EL (cell line): ENCODE measurements around the gene EFCAB8.

Source experiments
- DNase-seq: peaks from one replicate; pipeline ENCODE4 v3.0.0-alpha.2; 2016

Gene EFCAB8, protein sequence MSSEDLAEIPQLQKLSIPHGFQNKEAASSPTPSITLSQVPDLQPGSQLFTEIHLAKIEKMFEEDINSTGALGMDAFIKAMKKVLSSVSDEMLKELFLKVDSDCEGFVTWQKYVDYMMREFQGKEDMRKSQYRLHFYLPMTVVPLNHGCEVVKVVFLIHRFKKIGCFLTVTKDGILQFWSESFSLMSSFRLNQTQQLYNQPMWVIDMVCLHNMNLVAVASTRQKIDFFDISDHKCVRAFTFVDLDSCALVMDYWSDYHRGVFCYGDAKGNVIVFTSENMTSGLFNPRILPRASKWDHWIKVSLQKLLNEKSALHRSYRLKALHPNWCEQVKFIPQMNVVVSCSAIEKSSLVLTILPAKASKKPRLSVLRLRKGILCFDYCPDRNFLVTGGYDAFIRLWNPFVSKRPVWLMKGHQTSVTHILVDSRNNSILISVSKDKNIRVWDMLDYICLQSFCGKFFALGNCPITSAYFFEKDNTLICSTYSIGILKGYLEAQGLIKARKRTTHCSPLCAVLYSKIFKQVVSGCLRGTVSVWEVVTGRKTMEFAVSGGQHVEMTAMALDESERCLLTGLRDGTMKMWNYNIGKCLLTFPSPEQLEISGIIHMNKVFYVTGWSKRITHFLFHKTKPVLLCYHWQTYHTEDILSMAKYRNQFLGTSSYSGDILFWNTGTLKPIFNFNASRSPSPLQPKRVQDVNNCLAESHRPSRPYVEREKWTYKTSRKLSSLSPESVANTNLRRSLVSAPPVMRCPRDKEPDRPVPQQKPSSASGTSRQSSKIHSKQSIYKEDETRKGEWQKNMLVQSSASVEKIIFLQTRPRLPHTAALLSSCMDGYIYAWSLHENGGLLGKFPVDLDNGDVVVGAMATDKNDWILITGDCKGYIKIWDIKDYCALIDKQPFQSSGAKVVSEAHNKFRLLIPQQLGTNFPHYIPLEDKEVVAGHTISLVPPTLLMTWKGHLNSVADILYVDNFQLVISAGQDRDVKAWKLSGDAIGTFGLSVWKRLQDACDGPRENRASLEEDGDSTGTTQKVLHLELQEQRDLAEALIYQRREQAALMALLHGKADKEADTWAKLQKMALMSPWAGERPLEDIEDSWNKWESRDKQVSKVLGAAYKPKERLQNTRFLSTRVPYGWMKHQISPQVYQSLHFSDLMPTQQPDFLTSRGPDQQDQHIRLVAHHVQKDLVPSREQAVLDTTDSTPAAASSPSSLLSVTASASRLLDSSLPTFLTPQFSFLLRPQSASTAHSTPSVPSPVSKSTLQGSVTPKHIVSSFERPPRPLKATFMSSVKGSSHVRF

DNA sequence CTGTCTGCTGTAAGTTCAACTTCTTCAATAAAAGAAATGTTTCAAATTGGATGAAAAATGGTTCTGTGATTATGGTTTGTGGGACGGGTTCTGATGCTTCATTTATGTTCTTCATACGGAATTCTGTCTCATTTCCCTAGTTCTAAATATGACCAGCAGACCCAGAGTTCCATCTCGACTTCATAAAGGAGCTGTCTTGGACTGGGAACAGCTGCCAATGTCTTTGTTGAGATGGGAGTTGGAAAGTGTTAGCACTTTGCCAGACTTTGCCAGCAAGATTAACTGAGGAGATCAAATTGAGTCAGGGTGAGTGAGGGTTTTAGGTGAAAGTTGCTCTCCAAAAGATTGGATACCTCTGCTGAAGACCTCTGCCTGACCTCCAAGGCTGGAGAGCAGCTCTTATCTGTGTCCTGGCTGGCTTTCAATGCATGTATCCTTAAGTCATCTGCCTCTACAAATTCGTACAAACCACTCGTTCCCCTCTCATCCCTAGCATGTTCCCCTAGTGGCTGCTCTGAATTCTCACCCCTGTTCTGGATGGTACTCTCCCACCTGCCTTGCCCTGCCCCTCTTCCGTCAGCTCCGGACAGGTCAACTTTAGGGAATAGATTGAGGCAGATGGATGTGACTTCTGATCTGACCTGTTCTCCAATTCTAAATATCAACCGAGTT is at the start of gene EFCAB8:
Gene EFCAB8 (plus strand): TSS at position 223 of the 672 bp plus-strand sequence. CDS start 4,870 bp downstream, outside the sequence.
- no peak for DNase-seq

DNA sequence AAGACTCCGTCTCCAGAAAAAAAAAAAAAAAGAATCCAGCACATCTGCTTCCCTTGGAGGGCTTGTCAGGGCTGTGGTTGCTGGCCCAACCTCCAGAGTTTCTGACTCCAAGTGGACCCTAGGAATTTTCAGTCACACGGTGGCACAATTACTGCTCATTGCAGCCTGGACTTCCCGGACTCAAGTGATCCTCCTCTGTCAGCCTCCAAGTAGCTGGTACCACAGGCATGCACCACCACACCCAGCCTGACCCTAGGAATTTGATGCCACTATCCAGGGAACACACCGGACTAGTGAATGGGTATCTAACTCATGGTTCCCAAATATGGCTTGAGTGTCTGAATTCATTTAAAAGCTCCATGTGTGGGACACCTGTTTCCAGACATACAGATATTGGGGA is 48.8 kb upstream of the EFCAB8 start:
- no peak for DNase-seq

DNA sequence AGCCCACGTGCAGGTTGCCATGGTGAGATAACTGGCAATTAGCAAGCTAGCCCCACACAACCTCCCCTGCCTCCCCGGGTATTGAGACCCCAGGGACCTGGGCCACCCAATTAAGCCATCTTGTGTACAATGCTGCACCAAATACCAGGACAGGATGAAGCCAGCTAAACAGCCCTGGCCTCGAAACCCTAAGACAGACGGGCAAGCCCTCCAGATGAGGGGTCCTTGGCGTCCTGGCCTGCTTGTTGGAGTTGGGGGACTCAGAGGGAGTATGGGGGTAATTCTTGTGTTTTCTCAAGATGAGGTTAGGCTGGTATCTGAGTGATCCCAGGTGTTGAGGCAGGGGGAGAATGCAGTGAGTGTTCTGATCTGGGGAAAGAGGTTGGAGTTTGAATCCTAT is 47.8 kb upstream of the EFCAB8 start:
- no peak for DNase-seq

DNA sequence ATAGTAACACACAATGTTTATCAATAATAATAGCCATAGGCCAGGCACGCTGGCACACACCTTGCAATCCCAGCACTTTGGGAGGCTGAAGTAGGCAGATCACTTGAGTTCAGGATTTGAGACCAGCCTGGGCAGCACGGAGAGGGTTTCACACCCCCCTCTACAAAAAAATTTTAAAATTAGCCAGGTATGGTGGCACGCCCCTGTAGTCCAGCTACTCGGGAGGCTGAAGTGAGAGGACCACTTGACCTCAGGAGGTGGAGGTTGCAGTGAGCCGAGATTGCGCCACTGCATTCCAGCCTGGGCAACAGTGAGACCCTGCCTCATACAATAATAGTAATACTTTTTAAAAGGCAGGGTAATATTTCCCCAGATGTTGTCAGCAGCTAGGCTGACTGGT is 46.8 kb upstream of the EFCAB8 start:
- no peak for DNase-seq

DNA sequence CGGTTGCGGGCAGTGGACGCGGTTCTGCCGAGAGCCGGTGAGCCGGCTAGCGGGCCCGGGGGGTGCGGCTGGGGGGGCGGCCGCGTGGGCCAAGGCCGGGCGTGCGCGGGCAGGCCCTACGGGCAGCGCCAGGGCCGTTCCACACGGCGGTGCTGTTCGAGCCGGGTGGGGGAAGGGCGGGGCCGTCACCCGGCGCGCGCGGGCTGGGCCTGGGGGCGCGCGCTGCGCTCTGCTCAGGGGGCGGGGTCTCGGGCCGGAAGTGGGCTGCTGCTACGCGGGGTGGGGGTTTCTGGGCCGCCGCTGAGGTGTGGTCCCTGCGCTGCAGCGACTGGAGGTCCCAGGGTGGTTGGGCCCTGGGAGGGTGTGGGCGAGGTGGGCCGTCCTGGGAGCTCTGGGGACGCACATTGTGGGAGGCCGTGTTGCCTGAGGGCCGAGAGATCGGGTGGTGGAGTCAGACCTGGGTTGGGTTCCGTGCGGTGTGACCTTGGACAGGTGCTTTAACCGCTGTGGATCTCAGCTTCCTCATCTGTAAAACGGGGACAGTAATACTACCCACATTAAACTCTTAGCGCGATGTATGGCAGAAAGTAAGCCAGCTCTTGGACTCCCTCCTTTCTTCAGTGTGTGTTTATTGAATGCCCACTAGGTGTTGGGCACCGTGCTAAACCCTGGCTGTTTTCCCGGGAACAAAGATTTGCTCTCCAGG is 38.6 kb upstream of the EFCAB8 start:
- DNase-seq: no peak

DNA sequence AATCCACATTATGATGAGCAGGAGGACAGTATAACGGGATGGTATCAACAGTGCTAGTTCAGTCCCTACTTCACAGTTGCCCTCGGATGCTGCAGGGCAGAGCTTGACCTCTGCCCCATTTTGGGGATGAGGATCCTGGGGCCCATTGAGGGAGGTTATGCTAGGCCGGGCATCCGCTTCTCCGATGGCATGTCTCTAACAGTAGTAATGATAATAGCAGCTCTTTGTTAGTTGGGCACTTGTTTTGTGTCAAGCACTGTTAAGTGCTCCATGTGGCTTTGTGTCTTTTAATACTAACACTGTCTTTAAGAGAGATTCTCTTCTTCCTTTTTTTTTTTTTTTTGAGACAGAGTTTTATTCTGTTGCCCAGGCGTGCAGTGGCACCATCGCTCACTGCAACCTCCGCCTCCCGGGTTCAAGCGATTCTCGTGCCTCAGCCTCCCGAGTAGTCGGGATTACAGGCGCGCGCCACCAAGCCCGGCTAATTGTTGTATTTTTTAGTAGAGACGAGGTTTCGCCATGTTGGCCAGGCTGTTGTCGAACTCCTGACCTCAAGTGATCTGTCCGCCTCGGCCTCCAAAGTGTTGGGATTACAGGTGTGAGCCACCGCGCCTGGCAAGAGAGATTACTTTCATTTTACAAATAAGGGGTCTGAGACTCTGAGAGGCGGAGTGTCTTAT is 37.9 kb upstream of the EFCAB8 start:
- peak; percentile 15 for DNase-seq

DNA sequence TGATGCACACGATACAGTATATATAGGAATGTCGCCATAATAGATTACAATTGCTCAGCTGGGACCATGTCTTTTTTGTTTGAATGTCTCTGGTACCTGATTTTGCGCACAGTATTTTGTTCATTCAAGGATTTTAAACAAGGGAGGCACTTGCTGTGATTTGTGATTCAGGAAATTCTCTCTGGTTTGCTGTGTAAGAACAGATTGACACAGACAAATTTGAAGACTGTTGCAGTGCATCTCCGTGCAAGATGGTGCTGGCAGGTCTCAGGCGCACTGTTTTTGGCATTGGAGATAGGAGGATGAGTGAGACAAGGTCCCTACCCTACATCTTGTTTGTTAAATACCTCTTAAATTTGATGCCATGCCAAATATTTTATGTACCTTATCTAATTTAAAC is 36.5 kb upstream of the EFCAB8 start:
- no peak for DNase-seq

DNA sequence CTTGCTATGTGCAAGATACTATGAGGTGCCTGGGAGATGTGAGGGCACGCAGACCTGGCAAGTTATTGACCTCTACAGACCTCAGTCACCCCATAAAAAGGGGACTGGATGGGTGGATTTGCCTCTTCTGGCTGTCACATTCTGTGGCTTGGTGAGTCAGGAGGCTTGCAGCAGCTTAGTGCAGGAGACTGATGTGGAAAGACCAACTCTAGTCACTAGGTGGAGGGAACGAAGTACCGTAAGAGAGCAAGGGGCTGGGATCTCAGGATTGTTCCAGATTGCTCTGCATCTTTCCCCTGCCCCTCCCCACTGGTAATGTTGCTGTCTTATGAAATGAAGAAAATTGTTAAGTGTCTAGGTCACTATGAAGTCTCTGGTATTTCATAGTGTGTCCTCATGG is 35.6 kb upstream of the EFCAB8 start:
- peak; percentile 86 for DNase-seq

DNA sequence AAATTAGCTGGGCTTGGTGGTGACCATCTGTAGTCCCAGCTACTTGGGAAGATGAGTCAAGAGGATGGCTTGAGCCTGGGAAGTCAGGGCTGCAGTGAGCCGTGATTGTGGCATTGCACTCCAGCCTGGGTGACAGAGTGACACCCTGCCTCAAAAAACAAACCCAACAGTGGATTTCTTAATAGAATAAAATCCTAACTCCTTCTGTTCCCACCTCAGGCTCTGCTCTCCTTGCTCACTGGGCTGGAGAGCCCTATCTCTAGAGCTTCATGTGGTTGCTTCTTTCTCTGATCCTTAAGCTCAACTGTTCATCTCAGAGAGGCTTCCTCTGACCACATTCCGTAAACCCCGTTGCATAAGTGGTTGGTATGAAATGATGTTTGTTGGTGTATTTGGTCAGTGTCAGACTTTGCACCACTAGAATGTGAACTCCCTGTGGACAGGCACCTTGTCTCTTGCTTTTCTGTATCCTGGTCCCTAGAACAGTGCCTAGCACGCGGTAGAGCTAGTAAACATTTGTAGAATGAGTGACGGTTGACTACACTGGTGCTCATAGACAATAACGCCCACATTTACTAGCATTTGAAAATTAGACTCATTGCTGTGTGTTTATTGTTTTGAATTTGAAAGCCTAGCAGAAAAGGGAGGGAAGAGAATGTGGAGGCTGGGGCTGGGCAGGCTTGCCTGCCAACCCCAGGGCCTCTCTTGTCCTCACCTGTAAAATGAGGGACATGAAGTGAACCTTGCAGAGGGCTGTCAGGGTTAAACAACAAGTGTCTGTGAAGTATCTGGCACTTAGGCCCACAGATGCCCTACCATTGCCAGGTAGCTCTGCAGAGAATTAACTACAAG is 34.8 kb upstream of the EFCAB8 start:
- DNase-seq: peak; percentile 41

DNA sequence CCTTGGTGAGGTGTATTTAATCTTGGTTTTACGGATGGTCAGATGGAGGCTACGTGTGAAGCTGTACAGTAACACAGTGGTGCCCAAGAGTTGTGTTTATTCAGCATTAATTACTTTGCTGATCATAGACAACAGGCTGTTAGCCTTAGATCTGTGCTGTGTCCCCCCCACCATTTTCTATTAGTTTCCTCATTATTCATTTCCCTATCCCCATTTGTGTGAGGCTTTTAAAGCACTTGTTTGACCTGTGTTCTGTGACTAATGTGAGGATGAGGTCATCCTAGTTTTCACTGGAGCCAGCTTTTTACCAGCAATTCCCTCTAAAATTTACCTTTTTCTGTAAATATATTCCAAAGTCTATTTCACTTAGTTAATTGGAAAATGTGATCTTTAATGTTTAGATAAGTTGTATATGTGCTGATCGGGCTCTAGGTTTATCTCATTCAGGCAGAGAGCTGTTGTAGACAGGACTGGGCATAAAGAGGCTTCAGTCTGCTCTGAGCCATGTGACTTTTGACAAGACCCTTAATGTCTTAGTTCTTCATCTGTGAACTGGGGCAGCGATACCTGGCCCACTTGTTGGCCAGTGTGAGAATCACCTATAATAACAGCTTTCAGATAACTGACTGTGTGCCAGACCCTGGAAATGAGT is 30.6 kb upstream of the EFCAB8 start:
- peak; percentile 55 for DNase-seq

DNA sequence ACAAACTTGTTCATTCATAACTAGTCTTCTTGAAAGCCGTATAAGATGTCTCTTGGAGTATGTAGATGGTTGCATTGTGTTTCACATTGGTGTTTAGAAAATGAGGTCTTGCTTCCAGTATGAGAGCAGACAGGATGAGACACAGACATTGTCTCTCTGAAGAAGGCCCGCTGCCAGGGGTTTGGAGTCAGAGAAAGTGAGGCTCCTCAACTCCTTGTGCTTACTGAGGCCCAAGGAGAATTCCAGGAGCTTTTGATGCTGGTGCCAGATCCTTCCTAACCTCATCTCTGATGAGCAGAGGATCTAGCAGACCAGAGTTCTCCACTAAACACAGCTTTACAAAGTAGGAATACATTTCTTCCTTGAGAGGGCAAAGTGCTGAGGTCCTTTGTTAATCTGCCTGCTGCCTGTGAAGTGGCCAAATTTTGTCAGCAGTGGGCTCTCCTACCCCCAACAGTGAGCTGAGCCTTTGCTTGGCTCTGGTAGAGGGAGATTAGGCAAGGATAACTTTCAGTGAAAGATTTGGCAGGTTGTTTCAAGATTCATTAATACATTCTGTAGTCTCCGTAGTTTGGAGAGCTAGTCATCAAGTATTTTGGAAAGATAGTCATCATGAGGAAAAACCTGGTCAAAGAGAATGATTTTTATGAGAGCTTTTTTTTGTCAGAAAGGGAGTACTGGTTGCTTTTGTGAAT is 29.3 kb upstream of the EFCAB8 start:
- no peak for DNase-seq

DNA sequence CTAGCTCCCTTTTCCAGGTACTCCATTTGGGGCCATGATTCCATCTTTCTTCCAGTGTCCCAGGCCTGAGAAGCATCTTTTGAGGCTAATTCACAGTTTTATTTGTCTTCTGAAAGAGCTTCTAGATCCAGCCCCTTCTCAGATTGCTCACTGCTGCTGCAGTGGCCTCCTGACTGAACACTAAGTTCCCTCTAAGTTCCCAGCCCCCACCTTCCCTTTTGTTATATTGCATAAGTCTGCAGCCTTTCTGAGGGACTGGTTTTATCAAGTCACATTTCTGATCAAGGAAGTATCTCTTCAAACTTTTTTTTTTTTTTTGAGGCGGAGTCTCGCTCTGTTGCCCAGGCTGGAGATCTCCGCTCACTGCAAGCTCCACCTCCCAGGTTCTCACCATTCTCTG is 28.3 kb upstream of the EFCAB8 start:
- DNase-seq: no peak

DNA sequence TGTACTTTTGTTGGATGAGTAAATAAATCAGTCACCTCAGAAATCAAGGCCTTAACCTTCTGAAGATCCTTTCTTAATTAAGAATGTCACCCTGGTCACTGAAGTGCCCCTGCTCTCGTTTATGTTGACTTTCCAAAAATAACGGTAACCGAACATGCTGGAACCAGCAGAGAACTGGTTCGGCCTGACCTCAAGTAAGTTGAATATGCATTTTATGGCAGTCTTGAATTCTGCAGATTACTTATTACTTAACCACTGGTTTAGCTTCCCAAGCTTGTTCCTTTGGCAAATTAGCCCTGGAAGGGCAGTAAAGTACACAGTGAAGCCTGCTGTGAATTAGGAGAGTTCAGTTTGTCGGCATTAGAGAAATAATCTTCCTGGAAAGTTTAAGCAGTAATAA is 26.7 kb upstream of the EFCAB8 start:
- no peak for DNase-seq

DNA sequence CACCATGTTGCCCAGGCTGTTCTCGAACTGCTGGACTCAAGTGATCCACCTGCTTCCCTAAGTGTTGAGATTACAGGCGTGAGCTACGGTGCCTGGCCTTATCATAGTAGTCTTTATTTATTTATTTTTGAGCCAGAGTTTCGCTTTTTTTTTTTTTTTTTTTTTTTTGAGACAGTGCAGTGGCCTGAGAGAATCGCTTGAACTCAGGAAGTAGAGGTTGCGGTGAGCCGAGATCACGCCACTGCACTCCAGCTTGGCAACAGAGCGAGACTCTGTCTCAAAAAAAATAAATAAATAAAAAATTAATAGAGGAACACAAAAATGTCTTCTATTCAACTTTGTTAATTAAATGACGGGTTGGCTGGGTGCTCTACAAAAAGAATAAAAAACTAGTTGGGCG is 26.1 kb upstream of the EFCAB8 start:
- no peak for DNase-seq

DNA sequence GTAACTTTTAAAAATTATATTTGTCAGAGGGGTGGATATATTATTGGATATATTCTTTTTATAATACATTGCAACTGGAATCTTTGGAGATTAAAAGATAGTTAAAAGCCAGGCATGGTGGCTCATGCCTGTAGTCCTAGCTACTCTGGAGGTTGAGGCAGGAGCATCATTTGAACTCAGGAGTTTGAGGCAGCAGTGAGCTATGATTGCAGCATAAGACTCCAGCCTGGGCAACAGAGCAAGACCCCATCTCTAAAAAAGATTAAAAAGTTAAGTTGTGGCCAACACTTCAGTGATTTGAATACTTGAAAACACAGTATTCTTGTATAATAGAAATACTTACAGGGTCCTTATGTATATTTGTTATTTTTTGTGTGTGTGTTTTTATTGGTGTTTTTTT is 23.8 kb upstream of the EFCAB8 start:
- DNase-seq: no peak

DNA sequence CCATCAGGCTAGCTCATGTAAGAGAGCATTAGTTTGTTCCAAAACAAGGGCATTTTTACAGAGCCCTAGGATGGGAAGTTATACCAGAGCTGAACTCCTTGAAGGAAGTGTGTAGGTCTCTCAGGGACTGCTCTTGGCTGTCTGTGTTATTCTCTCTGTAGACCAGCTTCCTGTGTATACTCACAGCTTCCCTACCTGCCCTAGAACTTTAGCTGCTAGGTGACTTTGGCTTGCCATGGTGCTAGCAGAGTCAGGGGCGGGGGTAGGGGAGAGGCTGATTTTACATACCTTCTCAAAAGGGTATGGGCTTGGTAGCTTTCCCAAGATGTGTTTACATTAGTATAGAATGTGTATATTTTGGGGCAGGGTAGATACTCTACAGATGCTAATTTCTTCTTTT is 21.6 kb upstream of the EFCAB8 start:
- DNase-seq: no peak

DNA sequence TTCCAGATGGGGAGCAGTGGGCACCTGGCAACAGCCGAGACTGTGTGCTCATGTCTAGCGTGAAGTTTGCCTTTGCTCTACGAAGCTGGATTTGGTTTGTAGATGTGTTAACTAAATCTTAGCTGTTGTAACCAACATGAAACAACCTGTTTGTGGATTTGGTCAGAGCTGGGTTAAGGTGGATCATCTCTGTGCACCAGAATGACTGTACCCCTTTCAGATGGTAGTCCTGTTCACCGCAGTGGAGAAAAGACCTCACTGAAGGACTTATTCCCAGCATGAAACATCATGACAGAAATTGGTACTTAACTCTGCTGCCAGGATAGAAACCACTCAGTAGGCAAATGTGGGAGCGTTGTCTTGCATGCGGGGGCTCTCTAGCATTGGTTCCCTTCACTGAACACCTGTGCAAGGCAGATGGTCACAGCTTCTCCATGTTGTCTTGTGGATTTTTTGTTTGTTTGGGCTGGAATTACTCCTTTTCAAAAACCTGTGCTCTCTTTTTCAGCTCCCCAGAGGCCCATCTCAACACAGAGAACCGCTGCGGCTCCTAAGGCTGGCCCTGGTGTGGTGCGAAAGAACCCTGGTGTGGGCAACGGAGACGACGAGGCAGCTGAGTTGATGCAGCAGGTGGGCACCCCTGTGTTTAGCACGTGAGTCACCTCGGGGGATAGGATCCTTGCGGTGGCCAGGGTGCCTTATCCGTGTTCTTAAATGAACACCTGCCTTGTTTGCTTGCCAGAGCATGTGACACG is 19.3 kb upstream of the EFCAB8 start:
- DNase-seq: no peak

DNA sequence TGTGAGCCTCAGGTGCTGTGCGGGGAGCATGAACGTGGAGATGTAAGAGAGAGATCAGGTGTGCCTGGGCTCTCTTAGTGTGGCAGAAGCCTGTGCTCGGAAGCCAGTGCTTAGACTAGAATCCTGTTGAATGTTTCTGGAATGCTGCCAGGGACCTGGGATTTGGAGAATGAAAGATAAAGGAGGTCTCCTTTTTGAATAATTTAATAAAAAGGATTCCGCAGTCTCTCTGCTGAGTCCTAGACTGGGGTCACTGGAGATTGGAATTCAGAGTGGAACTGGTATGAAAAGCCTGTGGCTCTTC is 18.8 kb upstream of the EFCAB8 start:
- DNase-seq: no peak

DNA sequence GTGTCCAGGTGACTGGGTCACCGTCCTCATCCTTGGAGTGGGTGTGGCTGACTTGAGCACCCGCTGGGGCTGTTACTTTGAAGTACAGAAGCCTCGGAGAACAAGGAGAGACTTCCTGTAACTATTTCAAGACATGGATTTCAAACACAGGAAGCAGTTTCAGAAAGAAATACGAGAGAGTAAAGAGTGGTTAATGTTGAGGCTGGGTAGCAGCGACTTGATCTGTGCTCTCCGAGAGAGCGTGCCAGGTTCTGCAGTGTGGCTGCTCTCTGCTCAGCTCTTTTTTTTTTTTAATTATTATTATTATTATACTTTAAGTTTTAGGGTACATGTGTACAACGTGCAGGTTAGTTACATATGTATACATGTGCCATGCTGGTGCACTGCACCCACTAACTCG is 17.5 kb upstream of the EFCAB8 start:
- DNase-seq: no peak
